CD4-positive, alpha-beta T cell treated with Interleukin-6 at 100 ng/mL for 8 hours (primary cell): ENCODE results near the gene PTGFR.

ENCODE experiments used
- DNase-seq: peaks from one replicate; pipeline ENCODE4 v3.0.0-alpha.2; 2020; ENCODE audit warnings: mixed read lengths, low spot score

The PTGFR gene

GRCh38 chr1:78490861-78491450 lies at the start of gene PTGFR:
PTGFR (plus strand) TSS chr1:78490974; CDS start chr1:78492744, 1,770 bp downstream.
- DNase-seq = no peak

DNA sequence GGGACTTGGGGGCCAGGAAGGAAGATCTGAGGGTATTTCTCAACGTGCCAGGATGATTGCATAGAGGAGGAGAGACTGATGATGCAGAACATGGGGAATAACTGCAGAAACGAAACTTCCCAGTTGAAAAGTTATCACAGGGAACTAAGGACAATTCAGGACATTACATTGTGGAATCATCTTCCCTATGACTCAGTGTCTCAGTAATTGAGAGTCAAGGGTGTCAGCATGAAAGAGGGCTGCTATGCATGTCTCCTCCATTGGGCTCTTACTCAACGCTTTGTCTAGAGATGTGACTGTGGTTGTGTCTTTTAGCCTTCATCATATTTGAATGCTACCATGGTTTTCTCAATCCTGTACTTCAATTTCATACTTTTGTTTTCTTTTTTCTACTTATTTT lies 48.9 kb upstream of the PTGFR start:
- DNase-seq = no peak

DNA sequence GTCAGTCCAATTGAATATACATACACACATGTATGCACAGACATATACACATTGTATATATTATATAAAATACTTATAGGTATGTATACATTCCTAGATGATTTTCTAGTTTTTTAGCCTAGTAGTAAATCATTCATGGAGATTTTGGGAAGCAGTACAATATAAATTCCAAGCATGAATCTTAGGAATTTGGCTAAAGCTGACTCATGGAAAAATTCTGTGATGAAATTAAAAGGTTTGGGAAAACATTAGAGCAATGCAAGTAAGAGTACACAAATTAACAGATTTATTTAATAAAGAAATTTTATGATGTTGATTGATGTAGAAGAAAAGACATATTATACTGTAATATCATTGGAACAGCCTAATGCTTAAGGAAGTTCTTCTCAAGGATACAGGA lies 43.7 kb upstream of the PTGFR start:
- no peak for DNase-seq

GRCh38 chr1:78464449-78464891 lies 26.3 kb upstream of the PTGFR start:
- no peak for DNase-seq

DNA sequence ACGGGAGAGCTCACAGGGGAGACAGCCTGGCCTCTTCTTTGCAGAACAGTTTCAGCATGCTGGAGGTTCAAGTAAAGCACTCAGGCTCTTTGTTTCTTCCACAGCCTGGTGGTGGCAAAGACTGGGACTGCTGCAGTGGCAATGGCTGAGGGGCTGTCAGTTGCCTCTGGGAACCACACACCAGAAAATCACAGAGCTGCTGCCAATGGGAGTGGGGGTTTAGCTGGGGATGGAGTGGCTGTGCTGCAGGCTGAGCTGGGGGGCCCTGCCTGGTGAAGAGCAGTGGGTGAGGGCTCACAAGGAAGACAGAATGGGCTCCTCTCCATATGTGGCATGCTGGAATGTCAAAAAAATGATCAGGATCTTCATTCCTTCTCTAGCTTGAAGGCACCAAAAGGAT lies 25.6 kb upstream of the PTGFR start:
- DNase-seq = no peak

- no peak for DNase-seq
These were observed 22.3 kb upstream of the PTGFR start for GRCh38 chr1:78468521-78468920.

GRCh38 chr1:78469576-78469975 lies 21.2 kb upstream of the PTGFR start:
- DNase-seq = no peak

DNA sequence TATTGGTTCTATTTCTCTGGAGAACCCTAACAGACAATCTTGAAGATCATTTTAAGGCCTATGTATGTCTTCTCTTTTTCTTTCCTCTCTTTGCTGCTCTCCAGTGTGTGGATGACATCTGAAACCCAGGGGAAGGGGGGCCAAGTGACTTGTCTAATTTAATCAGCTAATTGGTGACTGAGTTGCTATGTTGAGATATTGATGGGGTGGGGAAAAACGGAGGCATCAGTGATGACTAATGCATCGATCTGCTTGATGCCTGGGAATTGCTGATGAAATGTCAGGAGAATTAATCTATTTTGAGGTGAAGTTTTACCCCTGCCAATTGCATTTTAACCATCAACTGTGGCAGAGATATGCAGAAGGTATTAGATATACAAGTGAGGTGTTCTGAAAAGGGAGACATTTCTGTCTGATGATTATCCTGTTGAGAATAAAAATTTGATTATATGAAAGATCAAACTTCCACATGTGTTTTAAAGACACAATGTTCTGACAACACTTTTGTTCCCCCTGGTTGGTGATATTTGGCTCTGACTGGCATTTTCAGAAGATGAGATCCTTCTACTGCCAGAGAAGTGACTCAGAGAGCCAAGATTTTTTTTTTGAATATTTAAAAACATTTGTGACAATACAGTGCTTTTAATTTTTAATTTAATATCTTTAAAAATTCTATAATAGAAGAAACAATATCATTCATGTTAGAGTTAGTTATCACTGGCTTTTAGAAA lies 18.7 kb upstream of the PTGFR start:
- DNase-seq = no peak

GRCh38 chr1:78472851-78473496 lies 17.8 kb upstream of the PTGFR start:
- DNase-seq = no peak

- no peak for DNase-seq
These were observed 16.7 kb upstream of the PTGFR start for GRCh38 chr1:78474092-78474491.

- DNase-seq = no peak
These were observed 14.7 kb upstream of the PTGFR start for GRCh38 chr1:78475888-78476610.

DNA sequence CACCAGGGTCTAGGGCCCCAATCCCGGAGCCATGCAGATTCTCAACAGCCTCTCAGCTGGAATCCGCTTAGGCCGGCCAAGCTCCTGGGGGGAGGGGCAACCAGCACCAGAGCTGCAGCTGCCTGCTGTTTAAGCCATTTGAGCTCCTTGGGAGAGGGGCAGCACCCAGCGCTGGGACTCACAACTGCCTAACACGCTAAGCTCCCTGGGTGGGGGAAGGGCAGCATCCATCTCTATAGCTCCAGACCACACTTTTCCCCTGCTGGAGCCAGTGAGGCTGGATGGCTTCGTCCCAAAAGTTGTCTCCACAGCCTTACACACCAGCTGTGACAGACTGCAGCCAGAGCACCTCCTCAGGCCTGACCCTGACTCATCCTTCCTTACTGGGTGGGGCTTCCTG lies 6.9 kb upstream of the PTGFR start:
- no peak for DNase-seq

GRCh38 chr1:78491451-78492071 lies 787 bp downstream of the PTGFR start:
- DNase-seq = no peak

DNA sequence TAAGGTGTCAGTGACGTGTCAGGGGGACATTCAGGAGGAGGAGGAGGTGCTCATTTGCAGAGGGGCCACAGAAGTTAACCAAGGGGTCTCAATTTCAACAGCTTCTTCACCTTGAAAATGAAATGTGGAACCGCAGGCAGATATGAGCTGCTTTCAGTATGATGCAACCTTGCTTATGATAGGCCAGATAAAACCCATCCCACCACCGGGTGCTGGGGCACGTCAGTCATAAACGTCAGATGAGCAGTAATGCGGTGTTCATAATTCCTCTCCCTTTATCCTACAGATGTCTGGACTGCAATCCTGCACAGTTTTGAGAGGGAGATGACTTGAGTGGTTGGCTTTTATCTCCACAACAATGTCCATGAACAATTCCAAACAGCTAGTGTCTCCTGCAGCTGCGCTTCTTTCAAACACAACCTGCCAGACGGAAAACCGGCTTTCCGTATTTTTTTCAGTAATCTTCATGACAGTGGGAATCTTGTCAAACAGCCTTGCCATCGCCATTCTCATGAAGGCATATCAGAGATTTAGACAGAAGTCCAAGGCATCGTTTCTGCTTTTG lies 1.7 kb downstream of the PTGFR start:
- DNase-seq = no peak

DNA sequence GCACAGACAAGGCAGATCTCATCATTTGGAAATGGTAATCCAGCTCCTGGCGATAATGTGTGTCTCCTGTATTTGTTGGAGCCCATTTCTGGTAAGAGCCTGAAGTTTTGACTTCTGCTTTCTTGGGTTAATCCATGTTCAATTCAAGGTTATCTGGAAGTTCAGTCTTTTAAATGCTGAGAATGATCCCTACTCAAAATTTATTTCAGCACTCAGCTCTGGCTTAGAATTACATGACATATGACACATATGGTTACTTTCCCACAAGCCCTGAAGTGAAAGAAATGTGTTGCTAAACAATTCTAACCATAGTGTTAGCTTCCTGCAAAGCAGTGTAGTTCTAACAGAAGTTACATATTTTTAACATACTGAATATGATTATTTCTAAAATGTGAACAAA lies 2.7 kb downstream of the PTGFR start:
- DNase-seq = no peak

GRCh38 chr1:78497201-78497600 lies 6.4 kb downstream of the PTGFR start:
- DNase-seq = no peak

DNA sequence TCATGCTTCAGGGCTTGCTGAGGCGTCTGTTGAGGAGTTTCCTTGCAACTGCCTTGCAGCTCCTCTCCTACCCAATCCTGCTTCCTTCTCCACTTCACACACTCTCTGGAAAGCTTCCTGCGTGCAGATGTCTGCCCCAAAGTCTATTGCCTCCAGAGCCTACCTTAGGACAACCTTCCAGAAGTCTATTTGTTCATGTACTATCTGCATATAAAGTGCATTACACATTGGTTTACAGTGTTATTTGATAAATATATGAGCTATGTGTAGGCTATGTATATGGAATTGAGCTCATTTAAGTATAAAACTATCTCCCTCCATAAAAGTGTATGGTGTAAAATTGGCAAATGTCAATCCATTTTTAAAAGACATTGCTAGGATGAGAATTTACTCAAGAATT lies 9.8 kb downstream of the PTGFR start:
- no peak for DNase-seq

- no peak for DNase-seq
These were observed 10.4 kb downstream of the PTGFR start for GRCh38 chr1:78501203-78501602.

- no peak for DNase-seq
These were observed 20.6 kb downstream of the PTGFR start for GRCh38 chr1:78511334-78511733.

- DNase-seq = no peak
These were observed 25.9 kb downstream of the PTGFR start for GRCh38 chr1:78516716-78517115.

DNA sequence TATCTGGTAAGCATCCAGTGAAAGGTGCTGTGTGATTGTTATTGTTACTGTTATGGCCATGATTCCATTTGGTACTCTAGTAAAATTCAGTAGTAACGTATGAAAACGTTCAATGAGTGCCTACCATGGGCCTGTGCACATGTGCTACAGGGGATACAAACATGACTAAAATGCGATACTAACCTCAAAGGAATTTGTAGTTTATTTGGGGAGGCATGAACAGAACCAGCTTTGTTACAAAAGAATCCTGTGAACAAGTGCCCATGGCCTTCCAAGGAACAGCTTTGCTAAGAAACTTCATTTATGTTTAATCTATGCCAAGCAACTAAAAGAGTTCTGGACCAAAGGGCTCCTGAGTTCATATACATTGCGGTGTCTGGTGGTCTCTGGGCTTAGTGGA lies 28.7 kb downstream of the PTGFR start:
- DNase-seq = no peak

- DNase-seq = no peak
These were observed 29.4 kb downstream of the PTGFR start for GRCh38 chr1:78520216-78520615.
